Central memory CD4-positive, alpha-beta T cell (primary cell): ENCODE measurements around the gene ATPAF1.

Experiments
- DNase-seq: peaks from one replicate; pipeline ENCODE4 v3.0.0; 2022

The ATPAF1 gene

GRCh38 chr1:46582972-46583371, 85.2 kb downstream of the ATPAF1 start:
- DNase-seq = no peak
